ENCODE results near the gene CFAP91.

DNA sequence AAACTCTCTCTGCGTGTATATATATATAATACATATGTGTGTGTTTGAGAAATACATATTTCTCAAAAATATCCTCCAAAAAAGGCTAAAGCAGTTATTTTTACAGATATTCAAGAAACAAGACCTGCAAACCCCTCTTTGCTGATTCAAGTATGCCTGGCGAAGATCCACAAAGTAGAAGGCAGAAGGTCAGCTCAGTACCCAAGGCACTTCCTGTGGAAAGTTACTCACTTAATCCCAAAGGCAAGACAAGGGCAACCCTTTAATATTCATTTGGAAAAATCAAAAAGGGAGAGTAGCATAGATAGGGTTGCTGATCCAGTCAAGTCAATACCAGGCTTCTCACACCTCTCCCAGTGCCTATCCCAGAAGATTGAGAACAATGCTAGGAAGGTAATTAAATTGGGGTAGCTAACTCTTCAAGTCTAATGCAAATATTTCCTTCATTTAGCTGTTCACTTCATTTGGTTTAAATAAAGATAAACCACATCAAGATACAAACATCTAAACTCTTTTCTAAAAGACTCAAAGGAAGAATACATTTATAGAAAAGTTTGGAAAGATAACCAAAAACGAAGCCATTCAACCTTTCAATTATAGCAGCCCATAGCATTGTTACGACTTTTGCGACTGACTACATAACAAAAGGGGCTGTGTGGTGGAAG lies 32.8 kb upstream of the CFAP91 start:
- no peak for TF ChIP-seq GATA2 (IDR thresholded peaks at IDR 0.05; ENCODE audit: low read depth, low read length)
- no peak for TF ChIP-seq GATA3 (IDR thresholded peaks at IDR 0.05; ENCODE audit: low read depth, low read length)
